ENCODE results near the gene BAHCC1.
"Not testable (repeated sequence)": the region's sequence is repeated elsewhere in the genome, so short reads cannot be mapped to it uniquely, and the experiment has no call there.

BAHCC1 gene

DNA sequence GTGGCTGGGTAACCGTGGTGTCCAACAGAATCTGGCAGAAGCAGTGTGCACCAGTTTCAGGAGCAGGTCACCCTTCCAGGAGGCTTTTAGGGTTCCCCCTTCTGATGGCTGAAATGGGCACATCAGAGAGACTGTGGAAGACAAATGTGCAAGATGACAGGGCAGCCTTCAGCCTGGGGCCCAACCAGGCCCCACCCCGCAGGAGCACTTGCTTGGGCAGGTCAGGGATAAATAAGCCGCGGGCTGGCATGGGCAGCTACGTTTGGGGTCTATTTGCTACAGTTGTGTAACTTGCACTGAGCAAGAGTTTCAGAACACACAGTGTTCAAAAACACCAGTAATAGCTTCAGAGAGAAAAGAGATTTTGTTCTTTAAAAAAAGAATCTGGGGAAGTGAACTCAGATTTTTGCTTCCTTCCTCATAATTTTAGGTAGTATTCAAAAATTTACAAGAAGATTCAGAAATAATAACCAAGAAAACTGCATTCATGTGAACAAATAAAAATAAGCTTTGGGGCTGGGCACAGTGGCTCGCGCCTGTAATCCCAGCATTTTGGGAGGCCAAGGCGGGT lies 44.9 kb upstream of the BAHCC1 start:
- DNase-seq (ENCODE audit: low read depth) = no peak
- H3K4me3 ChIP-seq (ENCODE audit: low read depth, low read length) = no peak overlapping the region
- TF ChIP-seq, protein P1, sequence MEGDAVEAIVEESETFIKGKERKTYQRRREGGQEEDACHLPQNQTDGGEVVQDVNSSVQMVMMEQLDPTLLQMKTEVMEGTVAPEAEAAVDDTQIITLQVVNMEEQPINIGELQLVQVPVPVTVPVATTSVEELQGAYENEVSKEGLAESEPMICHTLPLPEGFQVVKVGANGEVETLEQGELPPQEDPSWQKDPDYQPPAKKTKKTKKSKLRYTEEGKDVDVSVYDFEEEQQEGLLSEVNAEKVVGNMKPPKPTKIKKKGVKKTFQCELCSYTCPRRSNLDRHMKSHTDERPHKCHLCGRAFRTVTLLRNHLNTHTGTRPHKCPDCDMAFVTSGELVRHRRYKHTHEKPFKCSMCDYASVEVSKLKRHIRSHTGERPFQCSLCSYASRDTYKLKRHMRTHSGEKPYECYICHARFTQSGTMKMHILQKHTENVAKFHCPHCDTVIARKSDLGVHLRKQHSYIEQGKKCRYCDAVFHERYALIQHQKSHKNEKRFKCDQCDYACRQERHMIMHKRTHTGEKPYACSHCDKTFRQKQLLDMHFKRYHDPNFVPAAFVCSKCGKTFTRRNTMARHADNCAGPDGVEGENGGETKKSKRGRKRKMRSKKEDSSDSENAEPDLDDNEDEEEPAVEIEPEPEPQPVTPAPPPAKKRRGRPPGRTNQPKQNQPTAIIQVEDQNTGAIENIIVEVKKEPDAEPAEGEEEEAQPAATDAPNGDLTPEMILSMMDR (conservative IDR thresholded peaks at IDR 0.05; ENCODE audit: low read depth, low read length) = no peak

DNA sequence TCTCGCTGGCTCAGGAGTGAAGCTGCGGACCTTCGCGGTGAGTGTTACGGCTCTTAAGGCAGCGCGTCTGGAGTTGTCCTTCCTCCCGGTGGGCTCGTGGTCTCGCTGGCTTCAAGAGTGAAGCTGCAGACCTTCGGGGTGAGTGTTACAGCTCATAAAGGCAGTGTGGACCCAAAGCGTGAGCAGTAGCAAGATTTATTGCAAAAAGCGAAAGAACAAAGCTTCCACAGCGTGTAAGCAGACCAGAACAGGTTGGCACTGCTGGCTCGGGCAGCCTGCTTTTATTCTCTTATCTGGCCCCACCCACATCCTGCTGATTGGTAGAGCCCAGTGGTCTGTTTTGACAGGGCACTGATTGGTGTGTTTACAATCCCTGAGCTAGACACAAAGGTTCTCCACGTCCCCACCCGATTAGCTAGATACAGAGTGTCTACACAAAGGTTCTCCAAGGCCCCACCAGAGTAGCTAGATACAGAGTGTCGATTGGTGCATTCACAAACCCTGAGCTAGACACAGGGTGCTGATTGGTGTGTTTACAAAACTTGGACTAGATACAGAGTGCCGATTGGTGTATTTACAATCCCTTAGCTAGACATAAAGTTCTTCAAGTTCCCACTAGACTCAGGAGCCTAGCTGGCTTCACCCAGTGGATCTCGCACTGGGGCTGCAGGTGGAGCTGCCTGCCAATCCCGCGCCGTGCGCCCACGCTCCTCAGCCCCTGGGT lies 43.8 kb upstream of the BAHCC1 start:
- DNase-seq (ENCODE audit: low read depth); H3K4me3 ChIP-seq (ENCODE audit: low read depth, low read length): not testable (repeated sequence)

DNA sequence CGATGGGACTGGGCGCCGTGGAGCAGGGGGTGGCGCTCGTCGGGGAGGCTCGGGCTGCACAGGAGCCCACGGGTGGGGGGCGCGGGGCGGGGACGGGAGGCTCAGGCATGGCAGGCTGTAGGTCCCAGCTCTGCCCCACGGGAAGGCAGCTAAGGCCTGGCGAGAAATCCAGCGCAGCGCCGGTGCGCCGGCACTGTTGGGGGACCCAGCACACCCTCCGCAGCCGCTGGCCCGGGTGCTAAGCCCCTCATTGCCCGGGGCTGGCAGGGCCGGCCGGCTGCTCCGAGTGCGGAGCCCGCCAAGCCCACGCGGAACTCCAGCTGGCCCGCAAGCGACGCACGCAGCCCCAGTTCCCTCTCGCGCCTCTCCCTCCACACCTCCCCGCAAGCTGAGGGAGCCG lies 43.2 kb upstream of the BAHCC1 start:
- H3K4me3 ChIP-seq (ENCODE audit: low read depth, low read length); DNase-seq (ENCODE audit: low read depth): not testable (repeated sequence)

DNA sequence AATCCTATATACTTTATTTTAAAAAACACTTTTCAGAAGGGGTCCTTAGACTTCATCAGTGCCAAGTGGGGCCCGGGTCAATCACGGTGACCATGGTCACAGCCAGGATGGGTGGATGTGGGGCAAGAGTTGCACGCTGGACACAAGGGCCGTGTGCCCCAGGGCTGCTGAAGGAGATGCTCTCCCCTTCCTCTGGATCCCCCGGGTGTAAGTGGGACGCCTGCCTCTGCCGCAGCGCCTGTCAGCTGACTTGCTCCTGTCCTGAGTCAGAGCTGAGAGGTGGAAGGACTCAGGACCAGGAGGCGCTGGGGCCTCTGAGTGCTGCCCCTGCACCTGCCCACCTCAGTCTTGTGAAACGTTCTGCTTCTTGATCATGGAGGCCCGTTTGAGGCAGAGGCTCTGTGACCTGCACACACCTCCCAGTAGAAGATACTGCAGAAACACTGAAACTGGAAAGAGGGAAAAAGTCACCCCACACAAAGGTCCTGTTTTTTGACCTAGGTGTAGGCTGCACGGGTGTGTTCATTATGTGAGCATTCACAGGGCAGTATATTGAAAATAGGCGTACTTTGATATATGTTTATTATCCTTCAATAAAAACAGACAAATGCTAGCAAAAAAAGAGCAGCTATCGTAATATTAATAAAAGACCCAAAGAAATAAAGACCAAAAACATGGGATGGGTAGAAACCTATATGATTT lies 40.9 kb upstream of the BAHCC1 start:
- DNase-seq (ENCODE audit: low read depth) = no peak
- H3K4me3 ChIP-seq (ENCODE audit: low read depth, low read length) = no peak overlapping the region
- TF ChIP-seq, protein P1 (conservative IDR thresholded peaks at IDR 0.05; ENCODE audit: low read depth, low read length) = no peak

DNA sequence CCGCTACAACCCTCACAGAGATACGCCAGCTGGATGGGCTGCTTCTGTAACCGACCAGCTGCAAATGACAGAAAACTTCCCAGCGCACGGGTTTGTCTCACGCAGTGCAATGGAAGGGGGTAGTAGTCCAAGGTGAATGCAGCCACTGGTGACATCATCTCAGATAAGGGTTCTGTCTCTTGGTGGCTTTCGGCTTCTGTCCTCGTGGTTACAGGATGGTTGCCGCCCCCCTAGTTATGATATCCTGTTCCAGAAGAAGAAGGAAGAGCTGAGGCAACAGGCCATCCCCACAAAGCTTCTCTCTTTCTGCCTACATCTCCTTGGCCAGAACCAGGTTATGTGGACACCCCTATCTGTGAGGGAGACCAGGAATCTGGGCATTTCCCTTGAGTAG lies 40.3 kb upstream of the BAHCC1 start:
- no peak for DNase-seq (ENCODE audit: low read depth)
- H3K4me3 ChIP-seq (ENCODE audit: low read depth, low read length) = no peak overlapping the region
- TF ChIP-seq, protein P1 (conservative IDR thresholded peaks at IDR 0.05; ENCODE audit: low read depth, low read length) = no peak

DNA sequence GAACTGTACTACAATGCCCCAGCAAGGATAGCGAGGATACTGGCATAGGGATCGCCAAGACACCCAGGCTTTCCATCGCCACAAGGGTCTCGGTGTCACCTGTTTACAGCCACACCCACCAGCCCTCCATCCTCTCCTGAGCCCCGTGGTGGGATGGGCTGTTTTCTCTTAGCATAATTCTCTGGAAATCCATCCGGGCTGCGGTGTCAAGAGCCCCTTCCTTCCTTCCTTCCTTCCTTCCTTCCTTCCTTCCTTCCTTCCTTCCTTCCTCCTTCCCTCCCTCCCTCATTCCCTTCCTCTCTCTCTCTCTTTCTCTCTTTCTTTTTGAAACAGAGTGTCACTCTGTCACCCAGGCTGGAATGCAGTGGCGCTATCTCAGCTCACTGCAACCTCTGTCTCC lies 36.0 kb upstream of the BAHCC1 start:
- no peak overlapping the region for H3K4me3 ChIP-seq (ENCODE audit: low read depth, low read length)
- TF ChIP-seq, protein P1 (conservative IDR thresholded peaks at IDR 0.05; ENCODE audit: low read depth, low read length) = no peak
- no peak for DNase-seq (ENCODE audit: low read depth)

DNA sequence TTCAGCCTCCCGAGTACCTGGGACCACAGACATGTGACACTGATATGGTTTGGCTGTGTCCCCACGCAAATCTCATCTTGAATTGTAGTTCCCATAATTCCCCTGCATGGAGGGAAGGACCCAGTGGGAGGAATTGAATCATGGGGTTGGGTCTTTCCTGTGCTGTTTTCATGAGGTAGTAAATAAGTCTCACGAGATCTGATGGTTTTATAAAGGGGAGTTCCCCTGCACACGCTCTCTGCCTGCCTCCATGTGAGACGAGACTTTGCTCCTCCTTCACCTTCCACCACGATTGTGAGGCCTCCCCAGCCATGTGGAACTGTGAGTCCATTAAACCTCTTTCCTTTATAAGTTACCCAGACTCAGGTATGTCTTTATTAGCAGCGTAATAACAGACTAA lies 33.3 kb upstream of the BAHCC1 start:
- H3K4me3 ChIP-seq (ENCODE audit: low read depth, low read length); DNase-seq (ENCODE audit: low read depth): not testable (repeated sequence)

DNA sequence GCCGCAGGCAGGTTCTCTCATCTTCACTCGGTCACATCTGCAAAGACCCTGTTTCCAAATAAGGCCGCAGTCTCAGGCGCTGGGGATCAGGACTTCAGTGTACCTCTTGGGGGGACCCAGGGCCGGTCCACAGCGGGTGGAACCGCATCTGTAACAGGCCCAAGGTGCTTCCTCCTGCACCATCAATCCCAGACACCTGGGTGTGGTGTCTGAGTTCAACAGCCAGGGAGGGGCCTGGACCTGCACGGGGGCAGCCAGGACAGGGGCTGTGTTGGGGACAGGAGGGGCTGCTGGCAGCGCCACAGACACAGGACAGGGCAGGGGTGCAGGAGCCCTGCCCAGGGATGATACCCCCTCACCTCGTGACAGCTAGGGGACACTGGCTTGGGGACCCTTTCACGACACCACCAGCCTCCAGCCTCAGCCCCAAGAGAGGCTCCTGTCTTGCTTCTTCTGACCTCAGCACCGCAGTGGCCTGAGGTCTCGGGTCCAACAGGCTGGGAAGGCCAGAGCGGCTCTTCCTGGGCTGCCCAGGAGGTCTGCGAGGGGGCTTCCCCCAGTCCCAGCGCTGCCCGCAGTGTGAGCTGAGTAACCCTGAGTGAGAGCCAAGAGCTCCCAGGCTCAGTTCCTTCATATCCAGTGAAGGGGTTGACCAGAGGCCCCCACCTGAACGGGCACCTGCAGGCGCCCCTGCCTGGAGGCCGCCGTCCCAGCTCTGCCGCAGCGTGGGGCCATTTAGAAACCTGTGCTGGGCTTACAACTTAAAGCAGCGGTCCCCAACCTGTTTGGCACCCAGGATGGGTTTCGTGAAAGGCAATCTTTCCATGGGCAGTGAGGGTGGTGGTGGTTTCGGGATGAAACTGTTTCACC lies 30.7 kb upstream of the BAHCC1 start:
- no peak overlapping the region for H3K4me3 ChIP-seq (ENCODE audit: low read depth, low read length)
- no peak for DNase-seq (ENCODE audit: low read depth)
- TF ChIP-seq, protein P1 (conservative IDR thresholded peaks at IDR 0.05; ENCODE audit: low read depth, low read length) = no peak
